ENCODE results near the gene C1orf52.

C1orf52 gene

GRCh38 chr1:85259118-85259911 is at the start of gene C1orf52:
Gene C1orf52, minus strand, starts transcription at chr1:85259662. Its CDS starts 29 bp downstream, at chr1:85259633.
- DNase-seq, result peak; percentile 87

GRCh38 chr1:85308833-85309350 is 49.4 kb upstream of the C1orf52 start:
- peak; percentile 78 for DNase-seq

- peak; percentile 89 for DNase-seq
Observed at GRCh38 chr1:85307987-85308832, 48.7 kb upstream of the C1orf52 start.

- DNase-seq, result no peak
Observed at GRCh38 chr1:85306236-85306635, 46.8 kb upstream of the C1orf52 start.

GRCh38 chr1:85303440-85304162 is 44.1 kb upstream of the C1orf52 start:
- no peak for DNase-seq

GRCh38 chr1:85300140-85300539 is 40.7 kb upstream of the C1orf52 start:
- DNase-seq, result no peak

- DNase-seq, result peak; percentile 76
Observed at GRCh38 chr1:85297855-85298629, 38.6 kb upstream of the C1orf52 start.

GRCh38 chr1:85297538-85297854 is 38.0 kb upstream of the C1orf52 start:
- no peak for DNase-seq

GRCh38 chr1:85296980-85297379 is 37.5 kb upstream of the C1orf52 start:
- no peak for DNase-seq

GRCh38 chr1:85295654-85296053 is 36.2 kb upstream of the C1orf52 start:
- no peak for DNase-seq

GRCh38 chr1:85295006-85295431 is 35.6 kb upstream of the C1orf52 start:
- DNase-seq, result no peak

- no peak for DNase-seq
Observed at GRCh38 chr1:85290826-85291225, 31.4 kb upstream of the C1orf52 start.

GRCh38 chr1:85289848-85290335 is 30.4 kb upstream of the C1orf52 start:
- DNase-seq, result no peak

GRCh38 chr1:85289207-85289847 is 29.9 kb upstream of the C1orf52 start:
- DNase-seq, result no peak

GRCh38 chr1:85284202-85284601 is 24.7 kb upstream of the C1orf52 start:
- no peak for DNase-seq

- DNase-seq, result no peak
Observed at GRCh38 chr1:85283475-85284199, 24.2 kb upstream of the C1orf52 start.

GRCh38 chr1:85282424-85282823 is 23.0 kb upstream of the C1orf52 start:
- DNase-seq, result no peak

GRCh38 chr1:85280636-85281035 is 21.2 kb upstream of the C1orf52 start:
- DNase-seq, result no peak

GRCh38 chr1:85279458-85280080 is 20.1 kb upstream of the C1orf52 start:
- no peak for DNase-seq

GRCh38 chr1:85278853-85279314 is 19.4 kb upstream of the C1orf52 start:
- no peak for DNase-seq
